VCaP (cell line): Measurements from ENCODE around the gene AKAP11.

Experiments
- H3K27ac ChIP-seq: fragments of 450-650 bp; 2 replicates; pipeline ENCODE4 v1.5.1; 2017
- TF ChIP-seq, protein P1 (sequence below): fragments of 450-650 bp; conservative IDR thresholded peaks from 2 replicates; pipeline ENCODE4 v1.5.1; 2017; ENCODE audit warnings: mild to moderate bottlenecking, moderate library complexity

Gene AKAP11

DNA sequence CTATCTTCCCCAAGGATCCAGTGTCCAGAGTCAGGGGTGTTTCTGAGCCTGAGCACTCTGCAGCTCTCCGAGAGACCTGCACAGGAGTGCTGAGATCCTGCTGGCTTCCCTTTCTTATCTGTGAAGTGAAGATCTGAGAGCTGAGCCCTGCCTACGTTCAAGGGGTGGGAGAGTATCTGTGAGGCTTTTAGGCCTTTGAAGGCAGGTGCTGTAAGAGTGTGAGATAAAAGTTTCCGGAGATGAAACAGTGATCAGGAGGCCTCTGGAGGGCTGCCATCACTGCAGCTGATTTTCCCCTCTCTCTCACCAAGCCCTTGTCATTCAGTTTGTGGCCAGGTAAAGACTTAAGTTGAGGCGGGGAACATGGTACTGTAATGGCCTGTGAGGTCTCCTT lies 83.1 kb downstream of the AKAP11 start:
- TF ChIP-seq, protein P1, sequence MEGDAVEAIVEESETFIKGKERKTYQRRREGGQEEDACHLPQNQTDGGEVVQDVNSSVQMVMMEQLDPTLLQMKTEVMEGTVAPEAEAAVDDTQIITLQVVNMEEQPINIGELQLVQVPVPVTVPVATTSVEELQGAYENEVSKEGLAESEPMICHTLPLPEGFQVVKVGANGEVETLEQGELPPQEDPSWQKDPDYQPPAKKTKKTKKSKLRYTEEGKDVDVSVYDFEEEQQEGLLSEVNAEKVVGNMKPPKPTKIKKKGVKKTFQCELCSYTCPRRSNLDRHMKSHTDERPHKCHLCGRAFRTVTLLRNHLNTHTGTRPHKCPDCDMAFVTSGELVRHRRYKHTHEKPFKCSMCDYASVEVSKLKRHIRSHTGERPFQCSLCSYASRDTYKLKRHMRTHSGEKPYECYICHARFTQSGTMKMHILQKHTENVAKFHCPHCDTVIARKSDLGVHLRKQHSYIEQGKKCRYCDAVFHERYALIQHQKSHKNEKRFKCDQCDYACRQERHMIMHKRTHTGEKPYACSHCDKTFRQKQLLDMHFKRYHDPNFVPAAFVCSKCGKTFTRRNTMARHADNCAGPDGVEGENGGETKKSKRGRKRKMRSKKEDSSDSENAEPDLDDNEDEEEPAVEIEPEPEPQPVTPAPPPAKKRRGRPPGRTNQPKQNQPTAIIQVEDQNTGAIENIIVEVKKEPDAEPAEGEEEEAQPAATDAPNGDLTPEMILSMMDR, result no peak
- H3K27ac ChIP-seq, result no peak overlapping the region

DNA sequence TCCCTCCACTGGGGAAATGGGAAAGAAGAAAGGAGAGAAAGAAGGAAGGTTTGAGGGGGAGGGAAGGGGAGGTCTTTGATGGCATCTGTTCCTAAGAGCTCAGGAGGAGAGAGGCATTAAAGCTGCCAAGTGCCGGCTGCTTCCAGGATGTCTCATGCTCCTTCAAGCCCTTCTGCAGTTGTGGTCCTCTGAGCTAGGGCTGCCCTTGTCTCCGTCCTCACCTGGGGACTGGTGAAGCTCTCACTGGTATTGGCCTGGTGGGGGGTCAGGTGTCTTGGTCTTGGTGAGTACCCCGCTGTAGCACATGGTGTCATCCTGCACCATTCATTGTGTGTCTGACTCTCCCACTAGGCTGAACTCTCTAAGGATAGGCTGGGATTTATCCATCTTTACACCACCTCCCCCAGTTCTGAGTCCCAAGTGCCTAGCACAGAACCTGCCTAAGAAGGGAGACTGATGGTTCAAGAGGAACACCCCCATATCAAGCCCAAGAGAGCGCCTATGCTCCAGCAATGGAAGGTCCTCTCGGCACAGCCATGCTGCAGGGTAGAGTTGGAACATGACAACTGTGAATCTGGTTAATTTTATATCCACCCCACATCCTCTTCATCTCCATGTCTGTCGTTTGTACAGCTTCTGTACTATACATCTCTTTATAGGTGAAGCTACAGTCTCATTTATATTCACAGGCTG lies 83.7 kb downstream of the AKAP11 start:
- TF ChIP-seq, protein P1, result no peak
- no peak overlapping the region for H3K27ac ChIP-seq

DNA sequence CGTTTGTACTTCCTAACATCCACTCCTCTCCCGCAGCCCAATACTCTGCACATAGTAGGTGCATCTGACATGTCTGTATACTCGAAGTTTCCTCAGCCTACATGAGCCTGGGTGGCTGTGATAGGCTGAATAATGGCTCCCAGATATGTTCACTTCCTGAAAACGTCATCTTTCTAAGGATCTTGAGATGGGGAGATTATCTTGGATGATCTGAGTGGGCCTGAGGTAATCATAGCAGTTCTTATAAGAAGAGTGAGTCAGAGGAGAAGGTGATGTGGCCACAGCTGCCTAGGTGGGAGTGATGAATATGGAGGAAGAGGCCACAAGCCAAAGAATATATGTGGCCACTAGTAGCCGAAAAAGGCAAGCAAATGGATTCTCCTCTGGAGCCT lies 84.2 kb downstream of the AKAP11 start:
- H3K27ac ChIP-seq, result no peak overlapping the region
- TF ChIP-seq, protein P1, result no peak

DNA sequence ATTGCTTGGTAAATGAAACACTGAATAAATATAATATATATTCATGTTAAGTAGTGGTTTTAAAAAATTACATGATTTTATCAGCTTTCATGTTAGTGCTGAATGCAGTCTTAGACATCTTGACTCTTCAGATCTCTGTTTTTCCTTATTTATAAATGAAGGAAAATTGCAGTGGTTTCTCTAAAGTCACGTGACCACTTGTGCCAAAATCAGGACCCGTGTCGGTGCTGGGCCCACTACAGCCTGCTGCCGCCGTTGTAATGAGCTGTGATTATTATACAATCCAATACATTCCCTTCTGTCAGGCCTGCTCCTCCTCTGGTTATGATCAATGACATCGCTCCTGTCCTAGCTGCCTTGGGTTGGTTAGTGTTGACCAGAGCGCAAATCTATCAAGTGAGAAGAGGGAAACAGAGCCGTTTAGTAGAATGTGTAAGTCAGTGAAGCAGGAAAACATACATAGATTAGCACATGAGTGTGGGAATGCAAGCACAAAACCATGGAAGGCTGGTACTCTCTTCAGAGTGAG lies 88.2 kb downstream of the AKAP11 start:
- no peak overlapping the region for H3K27ac ChIP-seq
- TF ChIP-seq, protein P1, result no peak

DNA sequence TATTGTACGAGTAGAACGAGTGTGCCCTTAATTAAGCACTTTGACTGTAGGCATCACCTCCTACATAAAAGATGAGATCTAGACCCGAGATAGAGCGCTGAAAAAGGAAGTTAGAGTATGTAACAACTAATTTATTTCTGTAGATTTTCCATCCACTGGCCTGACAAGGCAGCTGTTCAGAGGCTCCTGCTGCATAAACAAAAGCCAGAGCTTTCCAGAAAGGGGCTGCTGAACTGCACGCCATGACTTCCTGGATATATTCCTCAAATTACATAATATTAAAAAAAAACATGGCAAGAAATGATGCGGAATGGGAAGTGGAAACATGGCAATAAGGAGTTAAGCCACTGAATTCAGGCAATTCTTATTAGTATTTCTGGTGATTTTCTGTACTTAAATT lies 89.7 kb downstream of the AKAP11 start:
- TF ChIP-seq, protein P1, result no peak
- no peak overlapping the region for H3K27ac ChIP-seq

DNA sequence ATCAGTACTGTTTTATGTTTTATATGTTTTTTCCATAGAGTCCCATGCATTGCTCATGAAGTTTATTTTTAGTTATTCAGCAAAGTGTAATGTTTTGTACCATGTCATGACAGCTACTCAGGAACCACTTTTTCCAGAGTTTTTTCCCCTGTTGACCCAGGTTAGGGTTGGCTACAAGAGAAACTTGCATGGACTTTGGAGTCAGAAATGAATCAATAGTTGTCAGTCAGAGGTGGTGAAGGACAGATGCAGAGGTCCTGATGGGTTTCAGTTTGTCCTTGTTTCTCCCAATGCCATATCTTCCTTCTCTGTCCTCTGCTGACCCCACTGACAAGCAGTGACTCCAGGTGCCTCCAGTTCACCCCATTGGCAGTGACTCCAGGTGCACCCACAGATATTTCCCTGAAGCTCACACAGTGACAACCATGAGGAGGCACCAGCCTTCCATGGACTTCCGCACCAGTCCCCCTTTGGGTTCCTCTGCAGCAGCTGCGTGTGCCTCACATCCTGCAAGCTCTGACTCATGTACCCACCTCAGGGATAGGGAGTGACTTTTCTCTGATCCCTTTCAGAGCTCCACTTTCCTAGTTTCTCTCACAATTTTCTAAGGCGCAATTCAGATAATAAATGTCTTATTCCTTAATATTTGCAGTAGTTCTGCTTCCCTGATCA lies 92.1 kb downstream of the AKAP11 start:
- H3K27ac ChIP-seq, result no peak overlapping the region
- TF ChIP-seq, protein P1, result no peak

DNA sequence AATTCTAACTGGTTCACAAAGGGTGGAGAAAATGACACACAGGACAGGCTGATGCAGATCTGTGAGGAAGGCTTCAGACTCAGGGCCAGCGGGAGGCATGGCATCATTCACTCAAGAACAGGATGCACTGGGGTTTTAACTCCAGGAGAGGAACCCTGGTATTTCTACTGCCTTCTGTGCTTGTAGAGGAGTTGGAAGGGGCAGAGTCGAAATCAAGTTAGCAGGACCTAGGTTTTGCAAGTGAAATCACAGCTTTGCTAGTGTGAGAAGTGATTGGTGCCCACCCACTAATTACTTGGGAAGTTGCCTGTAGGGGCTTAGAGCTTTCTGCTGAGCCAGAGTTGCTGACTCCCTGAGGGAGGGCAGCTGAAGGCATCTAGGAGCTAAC lies 92.7 kb downstream of the AKAP11 start:
- TF ChIP-seq, protein P1, result no peak
- no peak overlapping the region for H3K27ac ChIP-seq
